A673 (cell line): Measurements from ENCODE around the gene SLC46A1. TPM values are rescaled to one million over a fixed set of nuclear protein-coding genes. Genes with fewer than 3 reads are reported as not detected.

Experiments
- BruUV-seq: library from RNA; stranded (reverse); fragments of 400-500 nt; replicated peaks from 2 replicates; lab custom pipeline; 2021; lab: Mats Ljungman, UMichigan
- CTCF ChIA-PET: fragments of 300-600 bp; sonication (Branson Sonifier 250); formaldehyde crosslinking; loops from one replicate; lab custom pipeline; 2022; ENCODE audit warnings: antibody characterized with exemption; lab: Charles Lee
- POLR2A ChIA-PET: fragments of 300-600 bp; sonication (Branson Sonifier 250); formaldehyde crosslinking; loops from one replicate; lab custom pipeline; 2022; ENCODE audit warnings: antibody characterized with exemption; ENCODE audit not compliant: low non-redundant PET; lab: Charles Lee
- DNase-seq: peaks from one replicate; pipeline ENCODE4 v3.0.0-alpha.2; 2015; ENCODE audit warnings: low spot score
- H3K27ac ChIP-seq: fragments of 200-600 bp; sonication (generic); 2 replicates; pipeline ENCODE4 v1.5.1; 2016; ENCODE audit warnings: mixed run types, low read depth, mild to moderate bottlenecking, mixed read lengths, antibody characterized with exemption, low read length; ENCODE audit not compliant: poor library complexity, severe bottlenecking
- H3K27me3 ChIP-seq: fragments of 200-600 bp; sonication (generic); replicated peaks from 2 replicates; pipeline ENCODE4 v1.6.1; 2017; ENCODE audit warnings: mixed run types, low read depth, mild to moderate bottlenecking, mixed read lengths, antibody characterized with exemption, low read length; ENCODE audit not compliant: insufficient read depth, poor library complexity
- H3K36me3 ChIP-seq: fragments of 200-600 bp; sonication (generic); 2 replicates; pipeline ENCODE4 v1.6.1; 2016; ENCODE audit warnings: mixed run types, mild to moderate bottlenecking, mixed read lengths, antibody characterized with exemption, low read length; ENCODE audit not compliant: insufficient read depth, poor library complexity, severe bottlenecking
- H3K4me1 ChIP-seq: fragments of 200-600 bp; sonication (generic); 2 replicates; pipeline ENCODE4 v1.6.1; 2017; ENCODE audit warnings: mixed run types, mild to moderate bottlenecking, mixed read lengths, antibody characterized with exemption, low read length; ENCODE audit not compliant: insufficient read depth, poor library complexity, severe bottlenecking
- H3K4me3 ChIP-seq: fragments of 200-600 bp; sonication (generic); 2 replicates; pipeline ENCODE4 v1.5.1; 2016; ENCODE audit warnings: low read depth, mixed run types, mild to moderate bottlenecking, mixed read lengths, low read length; ENCODE audit not compliant: poor library complexity, severe bottlenecking
- H3K9me3 ChIP-seq: fragments of 200-600 bp; sonication (generic); 2 replicates; pipeline ENCODE4 v1.6.1; 2016; ENCODE audit warnings: mixed run types, low read depth, mild to moderate bottlenecking, mixed read lengths, antibody characterized with exemption, low read length; ENCODE audit not compliant: poor library complexity, severe bottlenecking
- EZH2 ChIP-seq: fragments of 200-600 bp; sonication (generic); IDR thresholded peaks from 2 replicates; pipeline ENCODE4 v1.6.1; 2017; ENCODE audit warnings: borderline replicate concordance, low read depth, mild to moderate bottlenecking, mixed read lengths, antibody characterized with exemption, low read length; ENCODE audit not compliant: poor library complexity, severe bottlenecking
- intact Hi-C: fragments of 100-400 bp; cut with micrococcal nuclease; formaldehyde crosslinking; loops from one replicate; pipeline ENCODE4 v1.10.0; 2022; ENCODE audit not compliant: unreplicated experiment
- total RNA-seq: library from RNA; stranded (reverse); gene quantifications from 2 replicates; pipeline ENCODE4 v1.2.3, GENCODE V29; 2021
- TF ChIP-seq, protein P1 (sequence below): fragments of 300-800, 200-600 bp; sonication (generic); conservative IDR thresholded peaks from 2 replicates; pipeline ENCODE4 v1.5.1; 2017; ENCODE audit warnings: low read depth, mild to moderate bottlenecking, antibody characterized with exemption, low read length, moderate library complexity, mixed read lengths

The SLC46A1 gene
- total RNA-seq, 1 experiment from 2014 or later, result 4.4 TPM

- Histone ChIP-seq H3K27ac (no peak overlapping the region), H3K27me3 (no peaks in the 10 kb centered on the region), H3K4me3 (no peak overlapping the region), H3K36me3 (peaks cover 3% of the 10 kb centered on the region), H3K4me1 (no peaks in the 10 kb centered on the region), H3K9me3 (no peaks in the 10 kb centered on the region)
- BruUV-seq, result no TSS peak
- intact Hi-C loops, result no loop called here
- ChIA-PET CTCF (no interaction called here), POLR2A (no interaction called here)
- DNase-seq, result no peak
- TF ChIP-seq, protein P1, sequence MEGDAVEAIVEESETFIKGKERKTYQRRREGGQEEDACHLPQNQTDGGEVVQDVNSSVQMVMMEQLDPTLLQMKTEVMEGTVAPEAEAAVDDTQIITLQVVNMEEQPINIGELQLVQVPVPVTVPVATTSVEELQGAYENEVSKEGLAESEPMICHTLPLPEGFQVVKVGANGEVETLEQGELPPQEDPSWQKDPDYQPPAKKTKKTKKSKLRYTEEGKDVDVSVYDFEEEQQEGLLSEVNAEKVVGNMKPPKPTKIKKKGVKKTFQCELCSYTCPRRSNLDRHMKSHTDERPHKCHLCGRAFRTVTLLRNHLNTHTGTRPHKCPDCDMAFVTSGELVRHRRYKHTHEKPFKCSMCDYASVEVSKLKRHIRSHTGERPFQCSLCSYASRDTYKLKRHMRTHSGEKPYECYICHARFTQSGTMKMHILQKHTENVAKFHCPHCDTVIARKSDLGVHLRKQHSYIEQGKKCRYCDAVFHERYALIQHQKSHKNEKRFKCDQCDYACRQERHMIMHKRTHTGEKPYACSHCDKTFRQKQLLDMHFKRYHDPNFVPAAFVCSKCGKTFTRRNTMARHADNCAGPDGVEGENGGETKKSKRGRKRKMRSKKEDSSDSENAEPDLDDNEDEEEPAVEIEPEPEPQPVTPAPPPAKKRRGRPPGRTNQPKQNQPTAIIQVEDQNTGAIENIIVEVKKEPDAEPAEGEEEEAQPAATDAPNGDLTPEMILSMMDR, result no peak
- no peak for TF ChIP-seq EZH2
These were observed 3.8 kb downstream of the SLC46A1 start for GRCh38 chr17:28402224-28402630.

DNA sequence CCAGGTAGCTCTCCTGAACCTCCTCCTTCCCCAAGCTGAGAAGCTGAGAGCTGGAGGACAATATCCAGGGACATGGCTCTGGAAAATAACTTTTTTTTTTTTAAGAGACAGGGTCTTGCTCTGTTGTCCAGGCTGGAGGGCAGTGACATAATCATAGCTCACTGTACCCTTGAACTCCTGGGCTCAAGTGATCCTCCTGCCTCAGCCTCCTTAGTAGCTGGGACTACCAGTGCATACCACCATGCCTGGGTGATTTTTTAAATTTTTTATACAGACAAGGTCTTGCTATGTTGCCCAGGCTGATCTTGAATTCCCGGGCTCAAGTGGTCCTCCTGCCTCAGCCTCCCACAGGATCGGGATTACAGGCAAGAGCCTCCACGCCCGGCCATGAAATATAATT lies 6.2 kb downstream of the SLC46A1 start:
- H3K4me3 ChIP-seq, result no peak overlapping the region
- H3K36me3 ChIP-seq, result peaks cover 6% of the 10 kb centered on the region
- no peaks in the 10 kb centered on the region for H3K9me3 ChIP-seq
- ChIA-PET CTCF (no interaction called here), POLR2A (no interaction called here)
- H3K4me1 ChIP-seq, result no peaks in the 10 kb centered on the region
- no TSS peak for BruUV-seq
- no peaks in the 10 kb centered on the region for H3K27me3 ChIP-seq
- DNase-seq, result no peak
- no peak overlapping the region for H3K27ac ChIP-seq
- intact Hi-C loops, result no loop called here
- TF ChIP-seq, protein P1, result no peak
- TF ChIP-seq EZH2, result no peak

DNA sequence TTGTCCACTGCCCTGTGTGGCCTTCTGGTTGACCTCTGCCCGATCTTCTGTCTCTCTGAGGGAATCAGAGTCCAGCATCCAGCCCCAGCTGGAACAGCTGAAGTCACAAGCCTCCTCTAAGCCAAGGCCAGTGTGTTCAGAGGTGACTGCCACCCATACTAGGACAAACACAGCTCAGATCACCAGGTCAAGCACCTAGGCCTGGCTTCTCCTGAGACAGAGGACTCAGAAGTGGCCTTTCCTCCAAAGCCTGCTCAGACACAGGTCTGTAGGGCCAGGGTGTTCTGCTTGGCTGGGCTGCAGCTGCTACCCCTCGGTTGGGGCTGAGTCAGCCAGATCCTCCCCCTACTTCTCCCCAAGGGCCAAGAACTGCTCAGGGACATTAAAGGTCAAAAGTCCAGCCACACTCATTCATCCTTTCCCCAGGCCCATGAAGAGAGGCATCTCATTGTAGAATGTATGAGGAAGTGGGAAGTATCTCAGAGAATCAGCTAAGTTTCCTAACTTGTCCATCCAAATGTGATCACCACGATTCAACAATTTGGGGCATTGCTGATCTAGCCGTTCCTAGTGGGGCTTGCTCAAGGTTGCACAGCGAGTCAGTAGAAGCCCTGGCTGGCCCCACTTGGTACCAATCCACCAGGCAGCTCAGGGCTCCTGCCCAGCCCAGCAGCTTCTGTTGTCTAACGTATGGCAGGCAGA lies 7.6 kb downstream of the SLC46A1 start:
- ChIA-PET CTCF (no interaction called here), POLR2A (interaction anchor here (0.6 kb wide), 1 partner anchor 1811 kb away, joined by 9 read pairs; no protein-coding TSS in a partner anchor)
- H3K27me3 ChIP-seq, result no peaks in the 10 kb centered on the region
- no peak overlapping the region for H3K27ac ChIP-seq
- BruUV-seq, result no TSS peak
- intact Hi-C loops, result no loop called here
- no peak for DNase-seq
- no peak for TF ChIP-seq EZH2
- TF ChIP-seq, protein P1, result no peak
- peaks cover 6% of the 10 kb centered on the region for H3K36me3 ChIP-seq
- H3K4me1 ChIP-seq, result no peaks in the 10 kb centered on the region
- H3K9me3 ChIP-seq, result no peaks in the 10 kb centered on the region
- H3K4me3 ChIP-seq, result no peak overlapping the region
